Suprapubic skin (tissue), 4 donors: Measurements from ENCODE around the gene STUM.

Experiments
- EP300 ChIP-seq: sonication (generic); formaldehyde crosslinking; IDR thresholded peaks from one replicate; pipeline ENCODE4 v1.6.1; 2017; ENCODE audit warnings: antibody characterized with exemption
- POLR2AphosphoS5 ChIP-seq, 3 donors: sonication (generic); formaldehyde crosslinking; IDR thresholded peaks; one replicate each; pipeline ENCODE4 v1.6.1; 2017; ENCODE audit warnings: antibody characterized with exemption in 3 of 3
- TF ChIP-seq, protein P1 (sequence below), 2 donors: fragments of 200-600 bp in 1 of 2; fragments of 450-650 bp in 1 of 2; sonication (generic) in 1 of 2; IDR thresholded peaks; one replicate each; pipeline ENCODE4 v1.5.1; 2016 to 2019; ENCODE audit warnings: antibody characterized with exemption in 2 of 2, mild to moderate bottlenecking in 1 of 2, moderate library complexity in 1 of 2

DNA sequence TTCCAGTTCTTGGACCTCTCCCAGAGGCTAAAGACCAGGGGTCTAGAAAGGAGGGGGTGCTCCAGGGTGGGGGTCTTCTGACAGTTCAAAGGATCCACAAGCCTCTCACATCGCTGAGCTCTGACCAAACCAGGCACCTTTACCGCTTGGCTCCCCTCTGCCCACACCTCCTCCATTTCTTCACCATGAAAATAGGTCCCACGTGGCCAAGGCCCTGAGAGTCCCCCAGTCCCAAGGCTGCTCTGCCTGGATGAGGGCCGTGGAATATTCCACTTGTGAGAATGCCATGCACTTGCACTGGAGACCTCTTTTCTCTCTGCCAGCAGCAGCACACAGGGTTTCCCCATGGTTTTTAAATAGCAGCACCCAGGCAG, 103.2 kb downstream of the STUM start:
- TF ChIP-seq, protein P1, sequence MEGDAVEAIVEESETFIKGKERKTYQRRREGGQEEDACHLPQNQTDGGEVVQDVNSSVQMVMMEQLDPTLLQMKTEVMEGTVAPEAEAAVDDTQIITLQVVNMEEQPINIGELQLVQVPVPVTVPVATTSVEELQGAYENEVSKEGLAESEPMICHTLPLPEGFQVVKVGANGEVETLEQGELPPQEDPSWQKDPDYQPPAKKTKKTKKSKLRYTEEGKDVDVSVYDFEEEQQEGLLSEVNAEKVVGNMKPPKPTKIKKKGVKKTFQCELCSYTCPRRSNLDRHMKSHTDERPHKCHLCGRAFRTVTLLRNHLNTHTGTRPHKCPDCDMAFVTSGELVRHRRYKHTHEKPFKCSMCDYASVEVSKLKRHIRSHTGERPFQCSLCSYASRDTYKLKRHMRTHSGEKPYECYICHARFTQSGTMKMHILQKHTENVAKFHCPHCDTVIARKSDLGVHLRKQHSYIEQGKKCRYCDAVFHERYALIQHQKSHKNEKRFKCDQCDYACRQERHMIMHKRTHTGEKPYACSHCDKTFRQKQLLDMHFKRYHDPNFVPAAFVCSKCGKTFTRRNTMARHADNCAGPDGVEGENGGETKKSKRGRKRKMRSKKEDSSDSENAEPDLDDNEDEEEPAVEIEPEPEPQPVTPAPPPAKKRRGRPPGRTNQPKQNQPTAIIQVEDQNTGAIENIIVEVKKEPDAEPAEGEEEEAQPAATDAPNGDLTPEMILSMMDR (IDR thresholded peaks at IDR 0.05), result no peak
- TF ChIP-seq POLR2AphosphoS5 (IDR thresholded peaks at IDR 0.05) (no peak), EP300 (no peak)
